IPS-NIHi11 (cell line): ENCODE measurements around the gene ALDH16A1.
A peak's percentile ranks its signal among the peaks of the same experiment; 100 is the strongest.

Experiments
- DNase-seq: peaks from one replicate; pipeline ENCODE4 v3.0.0; 2012; ENCODE audit warnings: mixed read lengths, low spot score

ALDH16A1 gene

GRCh38 chr19:49488046-49488862, 35.2 kb downstream of the ALDH16A1 start:
- no peak for DNase-seq

- DNase-seq, result no peak
Observed at GRCh38 chr19:49488863-49489537, 36.0 kb downstream of the ALDH16A1 start.

GRCh38 chr19:49489601-49490167, 36.7 kb downstream of the ALDH16A1 start:
- DNase-seq, result no peak

- no peak for DNase-seq
Observed at GRCh38 chr19:49490287-49491029, 37.4 kb downstream of the ALDH16A1 start.

- no peak for DNase-seq
Observed at GRCh38 chr19:49491030-49491803, 38.2 kb downstream of the ALDH16A1 start.

GRCh38 chr19:49491804-49492572, 39.0 kb downstream of the ALDH16A1 start:
- no peak for DNase-seq

- DNase-seq, result no peak
Observed at GRCh38 chr19:49492573-49493405, 39.8 kb downstream of the ALDH16A1 start.

- no peak for DNase-seq
Observed at GRCh38 chr19:49496574-49497008, 43.6 kb downstream of the ALDH16A1 start.

- peak; percentile 32 for DNase-seq
Observed at GRCh38 chr19:49497047-49497788, 44.2 kb downstream of the ALDH16A1 start.

- no peak for DNase-seq
Observed at GRCh38 chr19:49497789-49498103, 44.7 kb downstream of the ALDH16A1 start.

GRCh38 chr19:49498475-49498874, 45.5 kb downstream of the ALDH16A1 start:
- DNase-seq, result no peak

- DNase-seq, result no peak
Observed at GRCh38 chr19:49499030-49499670, 46.1 kb downstream of the ALDH16A1 start.

- DNase-seq, result no peak
Observed at GRCh38 chr19:49502866-49503581, 50.0 kb downstream of the ALDH16A1 start.

- no peak for DNase-seq
Observed at GRCh38 chr19:49503582-49503962, 50.5 kb downstream of the ALDH16A1 start.

GRCh38 chr19:49506575-49507105, 53.6 kb downstream of the ALDH16A1 start:
- peak; percentile 84 for DNase-seq

GRCh38 chr19:49507803-49508494, 54.9 kb downstream of the ALDH16A1 start:
- DNase-seq, result no peak
